Measurements from ENCODE around the gene AHI1.

Gene AHI1

DNA sequence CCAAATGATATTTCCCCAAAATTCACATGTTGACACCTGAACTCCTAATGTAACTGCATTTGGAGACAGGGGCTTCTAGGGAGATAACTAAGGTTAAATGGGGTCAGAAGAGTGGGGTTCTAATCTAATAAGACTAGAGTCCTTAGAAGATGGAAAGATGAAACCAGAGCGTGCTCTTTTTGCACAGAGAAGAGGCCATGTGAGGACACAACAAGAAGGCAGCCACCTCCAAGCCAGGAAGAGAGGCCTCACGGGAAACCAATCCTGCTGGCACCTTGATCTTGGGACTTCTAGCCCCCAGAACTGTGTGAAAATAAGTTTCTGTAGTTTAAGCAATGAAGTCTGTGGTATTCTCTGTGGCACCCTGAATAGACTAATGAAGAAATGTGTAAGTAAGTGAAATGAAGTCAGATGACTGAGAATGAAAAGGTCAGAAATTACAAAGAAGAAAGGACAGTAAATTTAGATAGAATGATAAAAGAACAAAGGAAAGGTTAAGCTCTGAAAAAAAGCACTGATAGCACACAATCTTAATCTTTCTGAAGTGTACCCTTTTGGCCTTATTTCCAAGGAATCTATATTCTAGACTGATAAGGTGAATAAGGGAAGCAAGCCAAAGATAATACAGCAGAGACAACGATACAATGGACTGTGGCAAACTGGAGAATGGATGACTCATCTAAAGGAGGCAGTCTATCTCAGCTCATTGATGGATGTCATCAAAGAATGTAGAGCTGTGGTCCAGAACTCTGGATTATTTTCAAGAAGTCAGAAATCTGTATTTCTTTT lies 206.1 kb downstream of the AHI1 start:
- H3K4me3 ChIP-seq (ENCODE audit: low read depth, low read length), result no peak overlapping the region
- TF ChIP-seq, protein P1, sequence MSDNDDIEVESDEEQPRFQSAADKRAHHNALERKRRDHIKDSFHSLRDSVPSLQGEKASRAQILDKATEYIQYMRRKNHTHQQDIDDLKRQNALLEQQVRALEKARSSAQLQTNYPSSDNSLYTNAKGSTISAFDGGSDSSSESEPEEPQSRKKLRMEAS (IDR thresholded peaks at IDR 0.05; ENCODE audit: low read depth, low read length), result no peak
- TF ChIP-seq, protein P2, sequence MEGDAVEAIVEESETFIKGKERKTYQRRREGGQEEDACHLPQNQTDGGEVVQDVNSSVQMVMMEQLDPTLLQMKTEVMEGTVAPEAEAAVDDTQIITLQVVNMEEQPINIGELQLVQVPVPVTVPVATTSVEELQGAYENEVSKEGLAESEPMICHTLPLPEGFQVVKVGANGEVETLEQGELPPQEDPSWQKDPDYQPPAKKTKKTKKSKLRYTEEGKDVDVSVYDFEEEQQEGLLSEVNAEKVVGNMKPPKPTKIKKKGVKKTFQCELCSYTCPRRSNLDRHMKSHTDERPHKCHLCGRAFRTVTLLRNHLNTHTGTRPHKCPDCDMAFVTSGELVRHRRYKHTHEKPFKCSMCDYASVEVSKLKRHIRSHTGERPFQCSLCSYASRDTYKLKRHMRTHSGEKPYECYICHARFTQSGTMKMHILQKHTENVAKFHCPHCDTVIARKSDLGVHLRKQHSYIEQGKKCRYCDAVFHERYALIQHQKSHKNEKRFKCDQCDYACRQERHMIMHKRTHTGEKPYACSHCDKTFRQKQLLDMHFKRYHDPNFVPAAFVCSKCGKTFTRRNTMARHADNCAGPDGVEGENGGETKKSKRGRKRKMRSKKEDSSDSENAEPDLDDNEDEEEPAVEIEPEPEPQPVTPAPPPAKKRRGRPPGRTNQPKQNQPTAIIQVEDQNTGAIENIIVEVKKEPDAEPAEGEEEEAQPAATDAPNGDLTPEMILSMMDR (IDR thresholded peaks at IDR 0.05; ENCODE audit: low read depth, low read length), result no peak
- TF ChIP-seq POLR2A (IDR thresholded peaks at IDR 0.05; ENCODE audit: extremely low read depth, insufficient read length) (no peak), MYC (IDR thresholded peaks at IDR 0.05; ENCODE audit: low read depth, low read length) (no peak)
- DNase-seq (ENCODE audit: low read depth), result peak; percentile 74

DNA sequence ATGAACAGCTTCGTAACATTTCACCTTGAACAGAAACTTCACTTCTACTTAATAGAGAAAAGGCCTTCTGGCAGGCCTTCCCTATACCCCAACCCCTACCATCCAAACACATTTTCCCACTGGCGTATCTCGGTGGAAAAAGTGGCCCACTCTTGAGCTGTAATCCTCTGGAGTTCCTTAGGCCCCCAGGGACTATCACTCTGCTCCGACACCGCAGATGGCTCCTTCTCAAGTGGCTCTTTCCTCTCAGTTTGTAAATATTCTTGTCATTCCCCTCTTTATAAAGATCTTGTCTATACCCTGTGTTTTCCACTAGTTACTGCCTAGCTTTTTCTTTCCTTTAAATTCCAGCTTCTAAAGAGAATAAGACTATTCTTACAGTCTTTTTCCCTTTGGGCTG lies 207.7 kb downstream of the AHI1 start:
- DNase-seq (ENCODE audit: low read depth), result no peak
- TF ChIP-seq, protein P2 (IDR thresholded peaks at IDR 0.05; ENCODE audit: low read depth, low read length), result no peak
- TF ChIP-seq, protein P1 (IDR thresholded peaks at IDR 0.05; ENCODE audit: low read depth, low read length), result no peak
- H3K4me3 ChIP-seq (ENCODE audit: low read depth, low read length), result peak overlapping the region; percentile 25

DNA sequence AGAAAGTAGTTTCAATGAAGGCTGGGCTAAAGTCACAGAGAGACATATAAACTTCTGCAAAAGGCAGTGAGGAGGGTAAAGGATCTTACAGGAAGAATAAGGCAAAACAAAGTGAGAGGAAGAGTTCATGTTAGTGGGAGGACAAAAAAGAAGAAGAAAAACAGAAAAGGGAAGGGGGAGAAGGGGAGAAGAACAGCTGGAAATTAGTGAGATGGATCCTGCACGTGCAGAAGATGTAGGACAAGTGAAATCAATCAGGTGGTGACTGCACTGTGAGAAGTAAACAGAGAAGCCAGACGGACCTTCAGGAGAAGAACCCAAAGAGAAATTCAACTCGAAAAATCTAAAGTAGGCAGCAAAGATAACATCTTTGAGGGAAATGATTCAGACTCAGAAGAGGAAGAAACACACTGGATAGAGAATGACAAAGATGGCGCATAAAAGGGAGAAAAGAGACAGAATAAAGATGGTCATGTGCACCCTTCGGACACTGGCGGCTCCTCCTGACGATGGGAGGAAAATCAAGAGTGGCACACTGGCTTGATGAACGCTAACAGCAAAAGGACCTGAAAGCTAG lies 210.5 kb downstream of the AHI1 start:
- TF ChIP-seq MYC (IDR thresholded peaks at IDR 0.05; ENCODE audit: low read depth, low read length), result 0 out of 2 replicates have a peak, but pooled peaks have one; percentile 54
- TF ChIP-seq, protein P2 (IDR thresholded peaks at IDR 0.05; ENCODE audit: low read depth, low read length), result no peak
- TF ChIP-seq, protein P1 (IDR thresholded peaks at IDR 0.05; ENCODE audit: low read depth, low read length), result peak; percentile 66
- peak; percentile 83 for DNase-seq (ENCODE audit: low read depth)
- H3K4me3 ChIP-seq (ENCODE audit: low read depth, low read length), result peak overlapping the region; percentile 66

DNA sequence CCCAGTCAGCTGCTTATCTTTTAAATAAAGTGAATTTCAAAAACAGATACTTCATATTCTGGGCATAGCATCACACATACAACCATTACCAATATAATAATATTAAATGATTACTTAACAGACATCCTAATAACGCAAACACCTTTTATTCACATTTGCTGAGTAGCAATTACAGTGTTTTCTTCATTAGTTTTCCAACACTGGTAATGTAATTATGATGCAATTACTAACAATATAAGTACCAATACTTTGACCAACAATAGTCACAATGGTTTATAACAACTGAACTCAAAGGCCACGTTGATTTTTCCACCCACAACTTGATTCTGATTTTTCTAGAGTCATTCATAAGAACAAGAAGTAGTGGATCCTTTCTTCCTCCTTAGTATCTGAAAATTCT lies 212.4 kb downstream of the AHI1 start:
- TF ChIP-seq, protein P1 (IDR thresholded peaks at IDR 0.05; ENCODE audit: low read depth, low read length), result no peak
- TF ChIP-seq POLR2A (IDR thresholded peaks at IDR 0.05; ENCODE audit: extremely low read depth, insufficient read length) (no peak), MYC (IDR thresholded peaks at IDR 0.05; ENCODE audit: low read depth, low read length) (no peak)
- TF ChIP-seq, protein P2 (IDR thresholded peaks at IDR 0.05; ENCODE audit: low read depth, low read length), result no peak

DNA sequence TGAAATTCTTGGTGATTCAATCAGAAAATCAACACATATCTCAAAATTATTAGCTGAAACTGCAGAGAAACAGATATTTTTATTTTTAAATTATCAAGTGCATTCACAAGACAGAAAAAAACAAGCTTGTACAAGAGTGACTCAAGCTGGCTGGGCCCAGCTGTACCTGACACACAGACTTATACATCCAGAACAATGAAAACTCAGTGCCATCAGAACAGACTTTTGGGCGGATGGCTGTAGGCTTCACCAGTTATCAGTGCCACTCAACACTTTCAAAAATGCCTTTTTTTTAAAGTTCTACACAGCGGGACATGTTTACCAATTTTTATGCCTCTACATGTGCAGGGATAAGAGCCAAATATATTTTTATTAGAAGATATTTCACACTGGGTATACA lies 213.6 kb downstream of the AHI1 start:
- no peak for DNase-seq (ENCODE audit: low read depth)
- TF ChIP-seq POLR2A (IDR thresholded peaks at IDR 0.05; ENCODE audit: extremely low read depth, insufficient read length) (no peak), MYC (IDR thresholded peaks at IDR 0.05; ENCODE audit: low read depth, low read length) (no peak)
- TF ChIP-seq, protein P2 (IDR thresholded peaks at IDR 0.05; ENCODE audit: low read depth, low read length), result no peak
- TF ChIP-seq, protein P1 (IDR thresholded peaks at IDR 0.05; ENCODE audit: low read depth, low read length), result no peak

More for the DNA sequence above, 212.4 kb downstream of the AHI1 start:
- no peak for DNase-seq (ENCODE audit: low read depth)
- no peak overlapping the region for H3K4me3 ChIP-seq (ENCODE audit: low read depth, low read length)

More for the DNA sequence above, 213.6 kb downstream of the AHI1 start:
- no peak overlapping the region for H3K4me3 ChIP-seq (ENCODE audit: low read depth, low read length)
